ENCODE data around the gene MAN2A1.

- TF ChIP-seq EZH2 (IDR thresholded peaks at IDR 0.05) = no peak
- no peak for TF ChIP-seq POLR2AphosphoS5 (IDR thresholded peaks at IDR 0.05; ENCODE audit: borderline replicate concordance, low read depth, low read length)
- TF ChIP-seq FOXP2 (optimal IDR thresholded peaks at IDR 0.05; ENCODE audit: control extremely low read depth, extremely low read length, insufficient read depth) = no peak
Observed at GRCh38 chr5:109678447-109678846, 11.3 kb upstream of the MAN2A1 start.

All from SK-N-MC (cell line).